Activated naive CD8-positive, alpha-beta T cell treated with anti-CD3 and anti-CD28 coated beads, Interleukin-2, amount 50 U/mL, for 24 hours (primary cell): ENCODE data around the gene FLNB.
A peak's percentile ranks its signal among the peaks of the same experiment; 100 is the strongest.

ENCODE experiments used
- ATAC-seq: fragments of 150-1000 bp; cut with Tn5 transposase; one replicate; pipeline ENCODE4 v1.10.0; 2021
- DNase-seq: peaks from one replicate; pipeline ENCODE4 v3.0.0; 2021
- H3K27ac Mint-ChIP-seq: one replicate; pipeline ENCODE4 v1.8.0; 2021; ENCODE audit warnings: mild to moderate bottlenecking, mixed read lengths
- H3K27me3 Mint-ChIP-seq: one replicate; pipeline ENCODE4 v1.8.0; 2021; ENCODE audit warnings: mixed read lengths
- H3K36me3 Mint-ChIP-seq: one replicate; pipeline ENCODE4 v1.8.0; 2021; ENCODE audit warnings: low read depth, mixed read lengths
- H3K4me1 Mint-ChIP-seq: one replicate; pipeline ENCODE4 v1.8.0; 2021; ENCODE audit warnings: mixed read lengths
- H3K4me3 Mint-ChIP-seq: one replicate; pipeline ENCODE4 v1.8.0; 2021; ENCODE audit warnings: mild to moderate bottlenecking, moderate library complexity, mixed read lengths
- H3K9me3 Mint-ChIP-seq: one replicate; pipeline ENCODE4 v1.8.0; 2021; ENCODE audit warnings: mixed read lengths

The FLNB gene

GRCh38 chr3:58155838-58156237, 147.6 kb downstream of the FLNB start:
- DNase-seq (no peak), ATAC-seq (no peak)
- Mint-ChIP-seq H3K4me3 (no peak overlapping the region), H3K9me3 (no peaks in the 10 kb centered on the region), H3K36me3 (peaks cover 3% of the 10 kb centered on the region), H3K4me1 (no peaks in the 10 kb centered on the region), H3K27ac (no peak overlapping the region), H3K27me3 (no peaks in the 10 kb centered on the region)

DNA sequence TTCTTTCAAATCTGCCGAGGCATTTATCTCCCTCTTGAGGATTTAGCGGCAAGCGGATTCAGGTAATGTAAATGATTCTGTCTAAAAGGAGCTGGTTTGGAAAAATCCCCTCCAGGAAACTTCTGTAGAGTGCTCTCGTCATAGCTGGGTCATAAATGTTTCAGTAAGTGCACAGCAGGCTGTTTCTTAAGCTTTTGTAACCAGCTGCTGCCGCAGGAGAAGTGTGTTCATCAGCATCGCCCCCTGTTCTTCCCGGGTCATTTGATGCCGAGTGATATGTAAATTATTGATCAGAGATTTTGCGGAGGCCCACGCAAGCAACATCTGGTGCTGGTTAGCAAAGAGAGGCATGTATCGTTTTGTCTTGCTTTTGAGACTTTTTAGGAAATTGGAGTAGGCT, 149.5 kb downstream of the FLNB start:
- no peak for DNase-seq
- H3K4me3 Mint-ChIP-seq, result no peak overlapping the region
- H3K9me3 Mint-ChIP-seq, result no peaks in the 10 kb centered on the region
- no peaks in the 10 kb centered on the region for H3K27me3 Mint-ChIP-seq
- H3K4me1 Mint-ChIP-seq, result no peaks in the 10 kb centered on the region
- H3K36me3 Mint-ChIP-seq, result peaks cover 12% of the 10 kb centered on the region
- ATAC-seq, result no peak
- H3K27ac Mint-ChIP-seq, result no peak overlapping the region

DNA sequence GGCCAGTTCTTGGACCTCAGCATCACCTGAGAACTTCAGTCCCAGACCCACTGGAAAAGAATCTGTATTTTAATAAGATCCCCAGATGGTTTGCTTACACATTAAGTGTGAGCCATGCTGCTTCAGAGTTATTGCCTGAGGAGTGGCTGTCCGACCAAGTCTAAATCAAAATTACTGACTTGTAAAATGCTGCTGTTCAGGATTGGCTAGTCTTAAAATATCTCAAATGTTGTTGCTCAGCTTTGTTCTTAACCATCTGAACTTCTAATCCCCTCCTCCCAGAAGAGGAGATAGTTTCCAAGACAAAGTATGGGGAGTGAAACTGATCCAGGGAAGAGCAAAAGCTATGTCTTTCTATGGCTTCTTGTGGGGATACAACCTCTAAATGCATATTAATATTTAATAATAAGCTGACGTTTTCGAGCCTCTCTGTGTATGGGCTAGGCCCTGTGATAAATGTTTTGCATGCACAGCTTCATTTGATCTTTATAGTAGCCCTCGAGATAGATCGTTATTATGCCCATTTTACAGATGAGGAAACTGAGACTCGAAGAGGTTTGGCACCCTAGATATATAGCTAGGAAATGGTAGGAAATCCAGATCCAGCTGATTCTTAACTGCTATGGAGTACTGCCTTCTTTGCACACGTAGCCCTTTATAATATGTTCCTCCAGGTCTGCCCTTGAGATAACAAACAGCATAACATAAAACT, 150.4 kb downstream of the FLNB start:
- Mint-ChIP-seq H3K4me3 (no peak overlapping the region), H3K9me3 (no peaks in the 10 kb centered on the region), H3K4me1 (no peaks in the 10 kb centered on the region), H3K27me3 (no peaks in the 10 kb centered on the region), H3K27ac (no peak overlapping the region), H3K36me3 (peaks cover 12% of the 10 kb centered on the region)
- DNase-seq (no peak), ATAC-seq (no peak)

DNA sequence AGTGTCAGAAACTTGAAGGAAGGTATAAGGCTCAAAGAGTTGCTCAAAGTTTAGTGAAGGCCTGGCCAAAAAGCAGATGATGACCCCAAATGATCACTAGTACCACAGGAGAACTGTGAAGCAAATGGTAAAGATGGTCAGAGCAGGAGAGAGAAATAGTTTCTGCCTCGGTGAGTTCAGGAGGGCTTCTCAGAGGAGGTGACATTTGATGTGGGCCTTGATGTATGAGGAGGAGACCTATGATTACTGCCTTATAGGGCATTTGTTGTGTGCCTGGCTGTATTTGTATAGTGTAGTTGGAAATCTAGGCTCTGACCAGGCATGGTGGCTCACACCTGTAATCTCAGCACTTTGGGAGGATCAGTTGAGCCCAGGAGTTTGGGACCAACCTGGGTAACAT, 152.2 kb downstream of the FLNB start:
- no peaks in the 10 kb centered on the region for H3K27me3 Mint-ChIP-seq
- no peaks in the 10 kb centered on the region for H3K4me1 Mint-ChIP-seq
- DNase-seq (no peak), ATAC-seq (no peak)
- no peaks in the 10 kb centered on the region for H3K9me3 Mint-ChIP-seq
- no peak overlapping the region for H3K27ac Mint-ChIP-seq
- H3K36me3 Mint-ChIP-seq, result peaks cover 12% of the 10 kb centered on the region
- H3K4me3 Mint-ChIP-seq, result no peak overlapping the region

GRCh38 chr3:58161435-58162398, 153.5 kb downstream of the FLNB start:
- Mint-ChIP-seq H3K4me1 (no peaks in the 10 kb centered on the region), H3K4me3 (no peak overlapping the region), H3K9me3 (no peaks in the 10 kb centered on the region), H3K36me3 (peaks cover 12% of the 10 kb centered on the region), H3K27me3 (no peaks in the 10 kb centered on the region), H3K27ac (peak overlapping the region; percentile 46)
- DNase-seq, result no peak
- no peak for ATAC-seq

GRCh38 chr3:58163234-58163633, 155.0 kb downstream of the FLNB start:
- H3K27ac Mint-ChIP-seq, result no peak overlapping the region
- peaks cover 12% of the 10 kb centered on the region for H3K36me3 Mint-ChIP-seq
- H3K27me3 Mint-ChIP-seq, result no peaks in the 10 kb centered on the region
- H3K4me1 Mint-ChIP-seq, result peaks cover 1% of the 10 kb centered on the region
- H3K4me3 Mint-ChIP-seq, result no peak overlapping the region
- H3K9me3 Mint-ChIP-seq, result no peaks in the 10 kb centered on the region
- no peak for ATAC-seq
- no peak for DNase-seq

DNA sequence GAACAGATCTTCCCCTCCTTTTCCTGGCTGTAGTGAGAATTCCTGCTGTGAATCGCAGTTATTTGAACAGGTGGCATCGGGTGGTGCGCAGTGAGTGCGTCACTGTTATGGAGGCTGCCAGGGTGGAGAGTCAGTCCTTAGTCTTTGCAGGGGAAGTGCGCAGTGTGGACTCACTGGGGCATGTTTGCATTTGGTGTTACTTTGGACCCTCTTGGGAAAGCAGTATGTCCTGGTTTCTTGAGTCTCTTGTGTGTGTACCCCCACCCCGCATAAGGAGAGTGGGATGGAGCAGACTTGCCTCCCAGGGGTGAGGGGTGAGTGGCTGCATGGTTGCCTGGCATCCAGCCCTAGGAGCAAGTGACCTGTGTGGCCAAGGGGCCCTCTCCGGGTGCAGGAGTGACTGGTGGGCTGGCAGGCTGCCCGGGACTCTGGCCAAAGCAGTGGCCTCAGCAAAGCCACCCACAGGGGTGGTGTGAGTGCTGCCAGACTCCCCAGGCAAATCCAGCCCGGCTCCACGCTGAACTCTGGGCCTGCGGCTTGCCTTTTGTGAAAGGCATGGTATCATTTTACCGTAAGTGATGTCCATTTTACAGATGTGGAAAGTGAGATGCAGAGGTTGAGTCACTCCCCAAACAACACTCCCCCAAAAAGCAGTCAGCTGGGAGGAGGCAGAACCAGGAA, 156.1 kb downstream of the FLNB start:
- Mint-ChIP-seq H3K27ac (peak overlapping the region; percentile 5), H3K9me3 (no peaks in the 10 kb centered on the region), H3K36me3 (peaks cover 12% of the 10 kb centered on the region), H3K27me3 (no peaks in the 10 kb centered on the region), H3K4me3 (no peak overlapping the region), H3K4me1 (peaks cover 3% of the 10 kb centered on the region)
- DNase-seq (no peak), ATAC-seq (no peak)

- peaks cover 3% of the 10 kb centered on the region for H3K4me1 Mint-ChIP-seq
- H3K27ac Mint-ChIP-seq, result no peak overlapping the region
- ATAC-seq (no peak), DNase-seq (no peak)
- peaks cover 12% of the 10 kb centered on the region for H3K36me3 Mint-ChIP-seq
- no peaks in the 10 kb centered on the region for H3K27me3 Mint-ChIP-seq
- no peaks in the 10 kb centered on the region for H3K9me3 Mint-ChIP-seq
- H3K4me3 Mint-ChIP-seq, result no peak overlapping the region
Observed at GRCh38 chr3:58164906-58165821, 156.9 kb downstream of the FLNB start.

DNA sequence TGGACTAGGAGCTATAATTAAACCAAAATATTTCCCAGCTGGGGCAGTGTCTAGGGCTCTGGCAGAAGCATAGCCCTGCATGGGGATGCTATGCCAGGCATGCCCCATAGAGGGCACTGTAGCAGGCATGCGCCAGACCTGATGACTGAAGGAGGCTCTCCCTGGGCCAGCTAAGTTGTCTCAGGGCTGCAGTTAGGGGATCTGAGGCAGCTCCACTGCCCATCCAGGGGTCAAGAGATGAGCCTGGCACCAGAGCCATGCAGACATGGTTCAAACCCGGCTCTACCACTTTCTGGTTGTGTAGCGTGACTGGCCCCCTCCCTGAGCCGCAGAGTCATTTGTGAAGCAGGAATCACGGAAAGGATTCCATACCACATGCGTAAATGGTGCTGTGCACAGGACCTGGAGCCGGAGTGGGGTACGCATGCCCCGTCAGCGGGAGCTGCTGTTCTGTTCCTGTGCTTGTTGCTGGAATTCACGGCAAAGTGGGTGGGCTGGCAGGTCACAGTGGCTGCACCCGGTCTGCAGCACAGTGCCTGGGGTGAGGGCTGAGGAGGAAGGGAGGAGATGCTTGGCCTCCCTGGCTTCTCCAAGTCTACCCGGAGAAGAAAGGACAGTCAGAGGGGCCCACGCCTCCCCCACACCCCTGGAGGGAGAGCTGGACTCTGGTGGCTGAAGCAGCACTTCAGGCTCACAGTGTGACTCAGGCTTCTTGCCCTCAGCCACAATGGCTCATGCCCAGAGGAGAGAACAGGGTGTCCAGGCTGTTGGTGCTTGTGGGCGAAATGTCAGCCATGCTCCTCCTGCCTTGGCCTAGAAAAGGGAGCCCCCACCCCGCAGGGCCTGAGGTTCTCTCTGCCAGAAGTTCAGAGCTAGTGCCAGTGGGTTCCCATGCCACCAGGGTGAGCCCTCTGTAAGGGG, 159.5 kb downstream of the FLNB start:
- Mint-ChIP-seq H3K4me1 (peaks cover 3% of the 10 kb centered on the region), H3K9me3 (no peaks in the 10 kb centered on the region), H3K36me3 (no peaks in the 10 kb centered on the region), H3K27me3 (no peaks in the 10 kb centered on the region), H3K27ac (no peak overlapping the region), H3K4me3 (no peak overlapping the region)
- DNase-seq, result peak; percentile 77
- ATAC-seq, result peak; percentile 84

DNA sequence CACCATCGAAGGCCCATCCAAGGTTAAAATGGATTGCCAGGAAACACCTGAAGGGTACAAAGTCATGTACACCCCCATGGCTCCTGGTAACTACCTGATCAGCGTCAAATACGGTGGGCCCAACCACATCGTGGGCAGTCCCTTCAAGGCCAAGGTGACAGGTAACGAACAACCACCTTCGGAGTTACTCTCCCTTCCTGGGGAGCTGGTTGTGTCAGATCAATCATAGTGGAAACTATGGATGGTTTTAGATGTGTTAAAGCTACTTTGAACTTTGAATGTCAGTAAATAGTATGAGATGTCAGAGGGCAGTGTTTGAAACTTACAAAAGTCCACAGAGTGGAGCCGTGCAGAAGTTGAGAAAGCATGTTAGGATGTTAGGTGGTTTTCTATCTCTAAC, 160.3 kb downstream of the FLNB start:
- H3K27ac Mint-ChIP-seq, result no peak overlapping the region
- H3K36me3 Mint-ChIP-seq, result no peaks in the 10 kb centered on the region
- H3K27me3 Mint-ChIP-seq, result no peaks in the 10 kb centered on the region
- no peak for DNase-seq
- ATAC-seq, result no peak
- no peaks in the 10 kb centered on the region for H3K9me3 Mint-ChIP-seq
- peaks cover 3% of the 10 kb centered on the region for H3K4me1 Mint-ChIP-seq
- no peak overlapping the region for H3K4me3 Mint-ChIP-seq

DNA sequence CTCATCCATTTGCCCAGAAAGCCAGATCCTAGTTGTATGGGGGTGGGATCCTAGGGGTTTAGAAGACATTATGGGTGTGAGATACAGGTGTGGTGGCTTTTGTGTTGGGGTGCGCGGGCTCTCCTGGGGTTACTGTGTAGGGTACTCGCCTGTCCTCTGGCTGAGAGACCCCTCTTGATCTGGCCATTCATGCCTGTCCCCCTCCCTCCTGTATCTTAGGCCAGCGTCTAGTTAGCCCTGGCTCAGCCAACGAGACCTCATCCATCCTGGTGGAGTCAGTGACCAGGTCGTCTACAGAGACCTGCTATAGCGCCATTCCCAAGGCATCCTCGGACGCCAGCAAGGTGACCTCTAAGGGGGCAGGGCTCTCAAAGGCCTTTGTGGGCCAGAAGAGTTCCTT, 161.1 kb downstream of the FLNB start:
- H3K9me3 Mint-ChIP-seq, result no peaks in the 10 kb centered on the region
- no peaks in the 10 kb centered on the region for H3K36me3 Mint-ChIP-seq
- DNase-seq, result no peak
- H3K27me3 Mint-ChIP-seq, result no peaks in the 10 kb centered on the region
- H3K27ac Mint-ChIP-seq, result no peak overlapping the region
- no peak for ATAC-seq
- H3K4me3 Mint-ChIP-seq, result no peak overlapping the region
- peaks cover 3% of the 10 kb centered on the region for H3K4me1 Mint-ChIP-seq

DNA sequence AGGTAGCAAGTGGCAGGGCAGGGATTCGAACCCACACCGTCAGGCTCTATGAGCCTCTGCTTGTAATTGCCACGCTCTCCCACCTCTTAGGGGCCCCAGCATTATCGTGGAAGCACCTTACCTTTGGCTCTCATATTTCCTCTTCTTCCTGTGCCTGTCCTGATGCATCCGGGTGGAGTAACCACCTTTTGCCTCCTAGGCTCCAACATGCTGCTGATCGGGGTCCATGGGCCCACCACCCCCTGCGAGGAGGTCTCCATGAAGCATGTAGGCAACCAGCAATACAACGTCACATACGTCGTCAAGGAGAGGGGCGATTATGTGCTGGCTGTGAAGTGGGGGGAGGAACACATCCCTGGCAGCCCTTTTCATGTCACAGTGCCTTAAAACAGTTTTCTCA, 162.2 kb downstream of the FLNB start:
- Mint-ChIP-seq H3K27ac (no peak overlapping the region), H3K4me1 (peaks cover 3% of the 10 kb centered on the region), H3K36me3 (no peaks in the 10 kb centered on the region), H3K4me3 (no peak overlapping the region), H3K9me3 (no peaks in the 10 kb centered on the region), H3K27me3 (no peaks in the 10 kb centered on the region)
- no peak for ATAC-seq
- no peak for DNase-seq

- no peak overlapping the region for H3K4me3 Mint-ChIP-seq
- no peak for DNase-seq
- no peaks in the 10 kb centered on the region for H3K36me3 Mint-ChIP-seq
- H3K9me3 Mint-ChIP-seq, result no peaks in the 10 kb centered on the region
- H3K27ac Mint-ChIP-seq, result no peak overlapping the region
- peaks cover 3% of the 10 kb centered on the region for H3K4me1 Mint-ChIP-seq
- peaks cover 2% of the 10 kb centered on the region for H3K27me3 Mint-ChIP-seq
- ATAC-seq, result no peak
Observed at GRCh38 chr3:58171126-58171525, 162.9 kb downstream of the FLNB start.
